CD4-positive, alpha-beta T cell treated with Interleukin-6 at 100 ng/mL for 8 hours (primary cell): ENCODE data around the gene SLC25A41.

Experiments used
- DNase-seq: peaks from one replicate; pipeline ENCODE4 v3.0.0-alpha.2; 2020; ENCODE audit warnings: mixed read lengths, low spot score

SLC25A41 gene

DNA sequence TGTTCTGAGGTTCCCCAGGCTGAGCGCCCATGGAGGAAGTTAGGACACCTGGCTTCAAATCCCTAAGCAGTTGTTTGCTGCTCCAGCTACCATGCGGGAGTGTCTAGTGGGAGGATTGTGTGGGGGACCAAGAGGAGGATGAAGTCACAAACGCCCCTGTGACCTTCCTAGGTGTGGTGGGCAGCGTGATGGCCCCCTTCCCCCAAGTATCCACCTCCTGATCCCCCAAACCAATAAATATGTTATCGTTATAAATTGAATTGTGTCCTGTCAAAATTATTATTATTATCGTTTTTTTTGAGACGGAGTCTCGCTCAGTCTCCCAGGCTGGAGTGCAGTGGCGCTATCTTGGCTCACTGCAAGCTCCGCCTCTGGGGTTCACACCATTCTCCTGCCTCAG is at the start of gene SLC25A41:
TSS of gene SLC25A41 (minus strand) at position 101 of the 400 bp plus-strand sequence. CDS start at position 31, 70 bp downstream.
- no peak for DNase-seq

DNA sequence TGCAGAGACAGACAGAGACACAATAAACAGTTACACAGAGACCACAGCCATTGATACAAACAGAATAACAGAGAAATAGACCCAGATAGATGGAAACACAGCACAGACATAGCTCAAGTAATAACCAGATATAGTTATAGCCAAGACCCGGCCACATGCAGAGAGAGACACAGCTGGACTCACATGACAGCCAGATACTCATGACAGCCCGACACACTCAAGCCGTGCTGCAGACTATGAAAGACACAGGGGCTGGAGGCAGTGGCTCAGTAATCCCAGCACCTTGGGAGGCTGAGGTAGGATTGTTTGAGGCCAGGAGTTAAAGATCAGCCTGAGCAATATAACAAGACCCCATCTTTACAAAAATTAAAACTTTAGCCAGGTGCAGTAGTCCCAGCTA is 49.7 kb upstream of the SLC25A41 start:
- no peak for DNase-seq

DNA sequence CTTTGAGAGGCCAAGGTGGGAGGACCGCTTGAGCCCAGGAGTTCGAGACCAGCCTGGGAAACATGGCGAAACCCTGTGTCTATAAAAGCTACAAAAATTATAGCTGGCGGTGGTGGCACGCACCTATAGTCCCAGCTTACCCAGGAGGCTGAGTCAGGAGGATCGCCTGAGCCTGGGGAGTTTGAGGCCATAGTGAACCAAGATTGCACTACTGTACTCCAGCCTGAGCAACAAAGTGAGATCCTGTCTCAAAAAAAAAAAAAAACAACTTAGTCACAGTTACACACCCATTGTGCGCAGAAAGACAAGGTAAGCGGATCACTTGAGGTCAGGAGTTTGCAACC is 48.8 kb upstream of the SLC25A41 start:
- DNase-seq = no peak

DNA sequence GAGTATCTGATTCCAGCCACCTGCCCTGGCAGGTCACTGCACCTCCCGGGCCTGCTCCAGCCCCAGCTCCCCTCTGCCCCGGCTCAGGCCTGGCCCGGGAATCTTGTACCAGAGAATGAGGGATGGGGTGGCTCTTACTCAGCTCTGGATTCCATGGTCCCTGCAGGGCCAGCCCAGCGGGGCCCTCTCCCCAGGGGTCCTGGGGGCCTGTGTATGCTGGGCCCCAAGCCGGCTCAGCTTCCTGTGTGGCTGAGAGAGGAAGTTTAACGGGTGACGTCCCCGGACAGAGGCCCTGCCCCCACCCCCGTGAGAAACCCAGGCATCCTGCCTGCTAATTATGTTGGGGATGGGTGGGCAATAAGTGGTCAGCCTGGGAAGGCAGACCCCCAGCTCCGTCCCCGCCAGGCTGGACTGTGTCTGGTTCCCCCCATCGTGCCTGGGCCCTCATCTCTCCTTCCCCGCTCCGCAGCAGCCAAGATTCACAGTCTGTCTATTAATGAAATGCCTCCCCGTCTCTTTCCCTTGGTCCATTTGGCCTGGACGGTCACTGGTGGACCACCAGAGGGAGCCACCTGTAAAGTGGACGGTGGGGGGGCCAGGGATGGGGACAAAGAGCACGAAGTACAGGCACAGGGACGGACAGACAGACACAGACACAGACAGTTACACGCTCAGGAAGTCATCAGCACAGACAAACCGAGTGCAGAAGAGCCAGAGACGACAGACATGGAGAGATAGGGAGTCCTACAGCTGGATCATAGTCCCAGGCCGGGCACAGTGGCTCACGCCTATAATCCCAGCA is 48.2 kb upstream of the SLC25A41 start, which contains the start of gene DENND1C:
TSS of gene DENND1C (minus strand) at position 247 of the 802 bp plus-strand sequence. CDS start at position 155, 92 bp downstream.
- peak; percentile 75 for DNase-seq

DNA sequence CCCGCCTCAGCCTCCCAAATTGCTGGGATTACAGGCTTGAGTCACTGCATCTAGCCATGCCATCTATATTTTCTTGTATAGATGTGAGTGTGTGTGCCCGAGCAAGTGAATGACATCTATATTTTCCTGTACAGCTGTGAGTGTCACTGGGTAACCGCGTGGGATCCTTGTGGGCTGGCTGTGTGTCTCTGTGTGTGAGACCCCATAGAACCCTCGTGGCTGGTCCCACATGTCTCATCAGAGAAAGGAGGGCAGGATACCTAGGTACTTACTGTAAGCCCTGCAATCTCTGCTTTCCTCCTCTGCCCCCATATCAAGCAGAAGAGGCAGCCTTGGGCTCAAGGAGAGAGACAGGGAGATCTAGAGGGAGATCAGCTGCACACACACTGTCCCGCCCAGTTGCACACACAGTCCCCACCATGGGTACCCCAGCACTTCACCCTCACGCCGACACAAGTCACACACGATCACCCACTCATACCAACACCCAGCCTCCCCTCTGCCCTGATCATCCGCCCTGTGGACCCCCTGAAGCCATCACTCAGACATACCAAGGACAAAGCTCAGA is 47.4 kb upstream of the SLC25A41 start:
- no peak for DNase-seq

DNA sequence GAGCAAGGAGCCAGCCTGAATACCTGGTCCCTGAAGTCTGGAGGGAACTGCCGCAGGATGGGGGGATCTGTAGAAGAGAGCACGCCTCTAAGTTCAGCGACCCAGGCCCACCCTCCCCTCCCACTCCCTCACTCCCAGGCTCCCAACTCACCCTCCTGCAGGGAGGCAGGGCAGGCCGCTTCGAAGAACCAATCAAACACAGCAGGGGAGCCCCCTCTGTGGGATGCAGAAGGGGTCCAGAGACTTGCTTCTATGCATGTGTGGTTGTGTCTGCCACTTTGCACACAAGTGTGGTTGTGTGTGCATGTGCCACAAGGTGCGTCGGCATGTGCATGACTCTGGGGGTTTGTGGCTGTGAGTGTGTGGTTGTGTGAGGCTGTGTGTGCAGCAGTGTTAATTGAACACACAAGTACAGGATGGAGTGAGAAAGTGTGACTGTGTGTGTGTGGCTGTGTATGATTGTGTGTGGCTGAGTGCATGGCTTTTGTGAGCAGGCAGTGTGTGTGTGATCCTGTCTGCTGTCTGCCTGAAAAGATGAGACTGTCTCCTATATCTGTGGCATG is 46.4 kb upstream of the SLC25A41 start:
- no peak for DNase-seq

DNA sequence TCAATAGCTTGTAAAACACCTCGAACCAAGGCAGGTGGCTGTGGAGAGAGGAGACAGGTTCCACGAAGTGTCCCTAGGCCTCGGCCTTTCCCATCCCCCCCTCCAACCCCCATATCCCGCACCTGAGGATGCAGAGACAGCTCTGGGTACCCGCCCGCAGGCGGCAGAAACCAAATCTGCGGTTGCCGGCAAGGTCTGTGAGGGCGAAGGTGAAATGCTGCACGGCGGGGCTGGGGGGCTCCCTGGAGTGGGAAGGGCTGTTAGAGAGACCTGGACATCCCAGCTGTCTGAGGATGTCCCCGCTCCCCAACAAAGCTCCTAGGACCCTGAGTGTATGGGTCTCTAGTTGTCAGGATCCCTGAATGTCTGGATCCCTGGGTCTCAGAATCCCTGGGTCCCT is 45.3 kb upstream of the SLC25A41 start:
- DNase-seq = no peak

DNA sequence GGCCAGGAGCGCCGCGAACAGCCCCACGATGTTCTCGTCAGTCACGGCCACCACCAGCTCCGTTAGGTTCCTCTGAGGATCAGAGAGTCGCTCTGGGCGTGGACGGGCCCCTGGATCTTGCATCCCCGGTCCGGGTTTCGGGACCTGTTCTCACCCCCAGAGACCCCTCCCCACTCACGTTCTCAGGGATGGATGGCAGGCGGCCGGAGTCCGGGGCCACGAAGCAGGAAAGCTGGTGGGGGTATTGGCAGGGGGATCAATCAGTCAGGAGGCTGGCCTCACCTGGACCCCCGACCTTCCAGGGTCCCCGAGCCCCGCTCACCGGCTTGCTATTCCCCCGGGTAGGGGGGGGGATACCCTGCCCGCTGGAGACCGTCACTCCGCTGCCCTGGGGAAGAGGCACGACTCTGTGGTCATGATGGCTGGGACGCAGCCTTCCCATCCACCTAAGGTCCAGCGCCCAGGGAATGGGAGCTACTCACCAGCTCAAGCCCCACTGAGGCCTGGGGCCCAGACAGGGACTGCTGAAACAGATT is 43.4 kb upstream of the SLC25A41 start:
- no peak for DNase-seq

DNA sequence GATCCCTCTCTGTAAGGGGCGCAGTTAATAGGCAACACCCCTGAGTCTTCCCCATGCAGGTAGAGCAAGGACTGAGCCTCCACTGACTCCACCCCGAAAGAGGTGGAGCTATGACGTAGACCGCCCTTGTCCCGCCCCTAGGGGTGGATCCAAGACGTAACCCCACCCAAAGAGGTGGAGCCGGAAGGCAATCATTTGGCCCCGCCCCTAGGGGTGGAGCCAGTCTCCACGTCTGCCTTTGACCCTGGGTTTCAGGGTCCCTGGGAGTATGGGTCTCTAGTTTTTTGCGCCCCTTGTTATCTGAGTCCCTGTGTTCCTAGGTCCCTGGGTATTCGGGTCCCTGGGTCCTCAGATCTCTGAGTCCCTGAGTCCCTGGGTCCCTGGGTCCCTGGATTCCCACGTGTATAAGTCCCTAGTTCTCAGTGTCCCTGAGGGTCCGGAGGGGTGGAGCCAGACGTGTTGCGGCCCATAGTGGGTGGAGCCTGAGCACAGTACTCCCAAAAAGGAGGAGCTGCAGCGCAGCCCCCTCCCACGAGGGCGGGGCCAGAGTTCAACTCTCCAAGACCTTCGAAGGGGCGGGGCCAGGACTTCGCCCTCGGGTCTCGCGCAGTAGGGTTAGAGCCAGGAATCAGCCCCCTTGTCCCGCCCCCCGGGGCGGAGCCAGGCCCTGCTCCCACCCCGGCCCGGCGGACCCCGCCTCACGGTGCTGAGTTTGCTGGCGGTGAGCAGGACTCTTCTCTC is 42.8 kb upstream of the SLC25A41 start:
- no peak for DNase-seq

DNA sequence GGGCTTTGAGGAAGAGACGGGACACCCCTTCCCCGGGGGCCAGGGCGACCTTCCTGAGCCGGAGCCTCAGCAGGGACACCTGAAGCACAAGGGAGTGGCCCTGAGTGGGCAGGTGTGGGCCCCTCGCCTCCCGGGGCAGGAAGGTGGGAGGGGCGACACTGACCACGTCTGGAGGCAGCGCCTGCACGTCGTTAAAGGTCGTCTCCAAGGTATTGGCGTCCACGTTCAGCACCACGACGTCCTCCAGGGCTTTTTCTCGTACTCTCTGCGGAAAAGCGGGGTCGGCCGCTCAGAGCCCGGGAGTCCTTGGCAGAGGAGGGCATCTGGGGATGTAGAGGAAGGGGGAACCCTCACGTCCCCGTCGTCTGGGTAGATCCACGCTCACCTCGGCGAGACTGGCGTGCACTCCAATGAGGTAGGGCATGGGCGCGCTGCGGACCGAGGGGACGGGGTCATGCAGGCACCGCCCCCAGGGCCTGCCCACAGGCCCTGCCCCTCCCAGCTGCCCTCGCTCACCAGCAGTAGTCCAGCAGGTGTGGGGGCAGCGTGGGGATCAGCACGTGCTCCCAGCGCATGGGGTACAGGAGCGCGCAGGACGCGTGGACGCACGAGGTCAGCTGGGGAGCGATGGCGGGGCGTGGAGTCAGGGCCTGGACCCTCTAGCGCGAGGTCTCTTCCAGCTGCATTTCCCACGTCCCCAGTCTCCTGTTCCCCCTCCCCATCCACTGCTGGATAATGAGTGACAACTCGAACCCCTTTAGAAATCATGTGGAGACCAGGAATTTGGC is 42.0 kb upstream of the SLC25A41 start:
- DNase-seq = no peak

DNA sequence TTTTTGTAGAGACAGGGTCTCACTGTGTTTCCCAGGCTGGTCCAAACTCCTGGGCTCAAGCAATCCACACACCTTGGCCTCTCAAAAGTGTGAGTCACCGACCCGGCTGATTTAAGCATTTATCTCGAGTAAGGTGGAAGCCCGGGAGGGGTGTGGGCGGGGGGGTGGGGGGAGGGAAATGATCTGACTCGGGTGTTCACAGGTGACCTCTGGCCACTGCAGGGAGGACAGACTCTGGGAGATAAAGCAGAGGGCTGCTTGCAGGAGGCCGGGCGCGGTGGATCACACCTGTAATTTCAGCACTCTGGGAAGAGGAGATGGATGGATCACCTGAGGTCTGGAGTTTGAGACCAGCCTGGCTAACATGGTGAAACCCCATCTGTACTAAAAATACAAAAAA is 40.1 kb upstream of the SLC25A41 start:
- DNase-seq = no peak

DNA sequence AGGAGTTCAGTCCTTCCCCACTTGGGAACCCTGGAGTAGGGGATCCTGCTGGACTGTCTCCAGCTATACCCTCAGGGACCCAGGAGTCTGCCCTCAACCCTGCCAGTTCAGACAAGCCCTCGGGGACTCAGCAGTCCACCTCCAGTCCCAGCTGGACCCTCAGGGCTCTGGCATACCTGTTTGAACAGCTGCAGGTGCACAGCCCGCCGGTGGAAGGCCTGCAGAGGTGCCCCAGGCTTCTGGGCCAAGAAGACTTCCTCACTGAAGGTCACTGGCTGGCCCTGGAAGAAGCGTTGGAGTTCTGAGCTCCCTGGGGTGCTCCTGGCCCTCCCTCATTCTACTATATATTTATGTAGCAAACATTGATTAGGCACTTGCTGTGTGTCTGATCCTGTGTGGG is 39.1 kb upstream of the SLC25A41 start:
- DNase-seq = no peak

DNA sequence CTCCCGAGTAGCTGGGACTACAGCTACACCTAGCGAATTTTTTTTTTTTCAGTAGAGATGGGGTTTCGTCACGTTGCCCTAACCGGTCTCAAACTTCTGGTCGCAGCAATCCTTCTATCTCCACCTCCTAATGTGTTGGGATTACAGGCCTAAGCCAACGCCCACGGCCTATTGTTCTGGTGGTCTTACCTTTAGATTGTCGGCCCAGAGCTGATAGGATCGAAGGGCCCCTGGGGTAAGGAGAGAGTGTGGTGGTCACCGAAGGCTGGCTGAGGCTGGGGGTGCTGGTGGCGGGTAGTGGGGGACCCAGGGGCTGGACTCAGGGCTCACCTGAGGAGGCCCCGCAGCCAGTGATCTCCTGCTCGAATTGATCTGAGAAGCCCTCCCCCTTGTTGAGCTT is 37.5 kb upstream of the SLC25A41 start:
- no peak for DNase-seq

DNA sequence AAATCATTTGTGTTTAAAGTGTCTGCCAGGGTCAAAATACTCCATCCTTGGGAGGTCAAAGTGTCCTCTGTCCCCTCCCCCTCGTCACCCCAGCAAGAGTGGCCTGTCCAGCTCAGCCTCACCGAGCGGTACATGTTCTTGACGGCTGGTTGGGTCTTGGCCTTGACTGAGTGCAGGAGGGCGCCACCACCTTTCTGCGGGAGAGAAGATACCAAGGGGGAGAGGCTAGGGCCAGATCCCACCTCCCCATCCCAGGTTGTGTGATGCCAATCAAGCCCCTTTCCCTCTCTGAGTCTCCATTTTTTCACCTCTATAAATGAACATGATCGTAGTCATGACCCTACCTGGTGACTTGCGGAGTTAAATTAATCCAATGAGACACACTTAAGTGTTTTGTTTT is 36.6 kb upstream of the SLC25A41 start:
- DNase-seq = no peak

DNA sequence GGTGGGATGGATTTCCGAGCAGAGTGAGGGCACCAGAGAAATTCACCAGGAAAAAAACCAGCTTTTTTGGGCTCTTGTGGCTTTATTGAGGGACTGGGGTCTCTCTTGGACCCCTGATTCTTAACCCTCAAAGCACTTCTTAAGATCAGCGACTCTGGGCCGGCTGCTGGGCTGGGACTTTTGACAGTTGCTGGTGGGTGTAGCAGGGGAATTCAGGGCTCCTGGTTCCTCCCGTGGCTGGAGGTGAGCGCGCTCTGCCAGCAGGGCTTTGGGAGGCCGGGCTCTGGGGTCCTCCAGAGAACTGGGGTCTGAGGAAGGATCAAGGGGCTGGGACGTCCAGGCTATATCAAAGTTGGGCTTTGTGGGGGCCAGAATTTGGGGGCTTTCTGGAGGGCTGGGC is 33.8 kb upstream of the SLC25A41 start:
- no peak for DNase-seq

DNA sequence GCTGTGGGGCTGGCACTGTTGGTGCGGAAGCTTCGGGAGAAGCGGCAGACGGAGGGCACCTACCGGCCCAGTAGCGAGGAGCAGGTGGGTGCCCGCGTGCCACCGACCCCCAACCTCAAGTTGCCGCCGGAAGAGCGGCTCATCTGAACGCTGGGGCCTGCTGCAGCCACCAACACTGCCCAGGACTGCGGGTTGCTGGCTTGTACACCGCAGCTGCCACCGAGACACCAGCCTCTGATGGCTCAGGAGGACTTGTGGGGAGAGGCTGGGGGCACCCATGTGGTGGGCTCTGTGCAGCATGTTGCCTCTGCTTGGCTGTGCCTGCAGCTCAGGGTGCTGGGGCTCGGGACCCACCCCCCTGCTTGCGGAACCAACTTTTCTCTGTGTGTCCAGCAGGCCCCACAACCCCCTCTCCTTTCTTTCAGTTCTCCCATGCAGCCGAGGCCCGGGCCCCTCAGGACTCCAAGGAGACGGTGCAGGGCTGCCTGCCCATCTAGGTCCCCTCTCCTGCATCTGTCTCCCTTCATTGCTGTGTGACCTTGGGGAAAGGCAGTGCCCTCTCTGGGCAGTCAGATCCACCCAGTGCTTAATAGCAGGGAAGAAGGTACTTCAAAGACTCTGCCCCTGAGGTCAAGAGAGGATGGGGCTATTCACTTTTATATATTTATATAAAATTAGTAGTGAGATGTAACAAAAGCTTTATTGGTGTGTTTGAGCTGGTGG is 33.1 kb upstream of the SLC25A41 start:
- DNase-seq = no peak

DNA sequence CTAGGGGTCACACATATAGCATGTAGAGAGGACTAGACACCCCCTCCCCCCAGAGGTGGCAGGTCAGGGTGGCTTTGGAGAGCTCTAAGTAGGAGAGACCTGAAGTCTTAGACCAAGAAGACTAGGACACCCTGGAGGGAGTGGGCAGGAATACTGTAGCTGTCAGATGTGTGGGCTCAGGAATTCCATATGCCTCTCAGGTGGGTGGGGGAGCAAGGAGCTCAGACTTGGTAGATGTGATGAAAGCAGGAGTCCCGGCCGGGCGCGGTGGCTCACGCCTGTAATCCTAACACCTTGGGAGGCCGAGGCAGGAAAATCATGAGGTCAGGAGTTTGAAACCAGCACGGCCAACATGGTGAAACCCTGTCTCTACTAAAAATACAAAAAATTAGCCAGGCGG is 32.1 kb upstream of the SLC25A41 start:
- no peak for DNase-seq

DNA sequence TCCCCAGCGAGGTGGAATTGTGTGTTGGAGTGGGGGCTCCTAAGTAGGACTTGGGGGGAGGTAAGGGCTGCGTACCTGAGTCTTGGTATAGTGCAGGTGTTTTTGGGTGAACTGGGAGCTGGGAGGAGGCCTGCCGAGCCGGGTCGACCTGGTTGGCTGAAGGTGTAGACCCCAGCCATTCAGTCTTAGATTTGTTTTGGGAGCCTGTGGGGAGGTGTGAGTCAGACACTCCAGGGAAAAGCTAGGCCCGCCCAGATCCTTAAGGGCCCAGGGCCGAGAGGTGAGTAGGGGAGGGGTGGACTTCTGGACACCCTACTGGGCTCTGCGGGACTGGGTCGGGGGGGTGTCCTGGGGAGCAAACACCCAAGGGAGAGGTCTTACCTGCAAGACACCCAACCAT is 31.4 kb upstream of the SLC25A41 start:
- no peak for DNase-seq

DNA sequence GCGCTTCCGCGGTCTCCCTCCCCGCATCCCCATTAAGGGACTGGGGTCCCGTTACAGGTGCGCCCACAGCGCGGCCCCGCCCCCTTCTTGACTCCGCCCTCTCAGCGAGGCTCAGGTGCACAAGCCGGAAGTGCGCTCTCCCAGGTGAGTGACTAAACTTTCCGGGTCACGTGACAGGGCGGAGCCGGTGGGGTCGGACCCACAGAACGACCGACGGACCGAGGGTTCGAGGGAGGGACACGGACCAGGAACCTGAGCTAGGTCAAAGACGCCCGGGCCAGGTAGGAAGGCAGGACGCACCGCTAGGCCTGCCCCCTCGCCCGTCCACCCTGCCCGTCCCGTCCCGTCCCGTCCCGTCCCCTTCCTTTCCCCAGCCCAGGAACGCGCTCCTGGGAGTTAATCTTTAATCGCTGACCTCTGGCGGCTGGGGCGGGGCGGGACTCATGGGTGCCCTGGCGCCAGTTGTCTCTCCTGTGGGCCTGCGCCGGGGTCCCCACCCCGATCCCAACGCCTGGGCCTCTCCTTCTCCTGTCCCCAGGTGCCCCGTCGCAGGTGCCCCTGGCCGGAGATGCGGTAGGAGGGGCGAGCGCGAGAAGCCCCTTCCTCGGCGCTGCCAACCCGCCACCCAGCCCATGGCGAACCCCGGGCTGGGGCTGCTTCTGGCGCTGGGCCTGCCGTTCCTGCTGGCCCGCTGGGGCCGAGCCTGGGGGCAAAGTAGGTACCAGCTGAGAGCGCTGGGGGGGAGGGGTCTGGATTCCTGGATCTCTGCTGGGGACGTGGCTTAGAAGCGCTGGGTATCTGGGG is 30.7 kb upstream of the SLC25A41 start, which contains the start of gene CRB3:
TSS of gene CRB3 (plus strand) at position 202 of the 804 bp plus-strand sequence. CDS start at position 633, 431 bp downstream.
- DNase-seq = peak; percentile 61
